ENCODE results near the gene MARVELD2. TPM values are rescaled to one million over a fixed set of nuclear protein-coding genes. Genes with fewer than 3 reads are reported as not detected.

MARVELD2 gene
- total and polyA plus RNA-seq, 9 of the 15 experiments (the other 6 are each of a cell fraction or from before 2014, with no cell fraction given), result 0.03 to 0.29 (median 0.06) TPM; not detected in 3

DNA sequence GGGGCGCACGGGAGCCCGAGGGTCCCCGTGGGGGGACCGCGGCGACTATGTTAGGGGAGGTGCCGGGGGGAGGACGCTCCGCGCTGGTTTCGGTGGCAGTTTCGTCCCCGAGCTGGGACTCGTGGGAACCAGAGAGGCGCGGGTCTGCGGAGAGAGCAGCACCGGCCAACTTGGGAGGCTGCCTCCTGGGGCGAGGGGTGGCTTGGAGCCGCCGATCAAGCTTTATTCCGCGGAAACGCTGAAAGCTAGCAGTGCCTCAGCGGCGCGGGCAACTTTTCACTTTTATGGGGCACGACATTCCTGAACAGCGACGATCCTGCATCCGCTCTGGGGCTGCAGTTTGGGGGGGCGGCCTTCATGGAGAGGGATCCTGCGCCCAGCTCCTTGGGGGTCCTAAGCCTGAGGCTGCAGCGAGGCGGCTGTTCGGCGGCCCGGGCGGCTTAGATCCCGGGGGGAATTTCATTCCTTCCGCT is 78.0 kb downstream of the MARVELD2 start:
- ChIA-PET POLR2A (interaction anchor here (0.5 kb wide), 1 partner anchor 54 kb away, joined by 3 read pairs; no protein-coding TSS in a partner anchor), CTCF (ENCODE audit: low intra/inter-chr PET ratio) (no interaction called here)
- H3K36me3 ChIP-seq (ENCODE audit: control insufficient read depth, insufficient read depth, low read length), result no peaks in the 10 kb centered on the region
- 34% methylated on average over 35 of the region's 42 CpGs for WGBS (ENCODE audit: insufficient coverage, low coverage, missing lambda C conversion rate)
- H3K4me1 ChIP-seq (replicated peaks in 1 of 2; ENCODE audit: control insufficient read depth in 2 of 2, insufficient read depth in 2 of 2, low read length in 2 of 2), result peaks cover 0 to 19% of the 10 kb centered on the region in 2 experiments; a peak in 2 of 5 replicates
- no TSS peak for BruUV-seq (replicated peaks)
- H3K9me1 ChIP-seq (ENCODE audit: control insufficient read depth, insufficient read depth, low read length), result no peaks in the 10 kb centered on the region
- intact Hi-C loops (cut with micrococcal nuclease) (no loop called here), in situ Hi-C loops (cut with MboI) (no loop called here)
- no peak overlapping the region for H3K27ac ChIP-seq (ENCODE audit: extremely low read depth, low read depth, low read length)
- no peak for DNase-seq (ENCODE audit: extremely low read depth in 1 of 4, low spot score in 3 of 4)
- no peak overlapping the region for H3K4me3 ChIP-seq
- H3K9me3 ChIP-seq (replicated peaks; ENCODE audit: control insufficient read depth, insufficient read depth, low read depth, low read length), result no peaks in the 10 kb centered on the region
- FAIRE-seq, result no peak
- H2AFZ ChIP-seq (ENCODE audit: low read depth, low read length), result no peak overlapping the region
- ATAC-seq, result no peak
- H4K20me1 ChIP-seq (replicated peaks; ENCODE audit: control insufficient read depth, insufficient read depth, low read length), result no peaks in the 10 kb centered on the region
- peaks cover 39 to 52% of the 10 kb centered on the region in 2 experiments for H3K27me3 ChIP-seq (ENCODE audit: control insufficient read depth in 2 of 2, insufficient read depth in 2 of 2, low read length in 2 of 2)
- TF ChIP-seq ZNF239 (CRISPR knock-in tag; IDR thresholded peaks at IDR 0.05) (no peak), HNRNPL (IDR thresholded peaks at IDR 0.05; ENCODE audit: low read depth, low read length) (no peak), ZNF224 (CRISPR knock-in tag; IDR thresholded peaks at IDR 0.05) (no peak), POLR2AphosphoS5 (IDR thresholded peaks at IDR 0.05; ENCODE audit: control insufficient read depth, insufficient read depth, low read depth, low read length) (no peak)
- H3K4me2 ChIP-seq (ENCODE audit: insufficient read depth, low read length), result no peak overlapping the region
- no peak overlapping the region for H3K9ac ChIP-seq (ENCODE audit: insufficient read depth in 1 of 2, low read depth in 2 of 2, low read length in 2 of 2)
- no peaks in the 10 kb centered on the region for H3K79me2 ChIP-seq (ENCODE audit: control insufficient read depth, insufficient read depth, low read length)

DNA sequence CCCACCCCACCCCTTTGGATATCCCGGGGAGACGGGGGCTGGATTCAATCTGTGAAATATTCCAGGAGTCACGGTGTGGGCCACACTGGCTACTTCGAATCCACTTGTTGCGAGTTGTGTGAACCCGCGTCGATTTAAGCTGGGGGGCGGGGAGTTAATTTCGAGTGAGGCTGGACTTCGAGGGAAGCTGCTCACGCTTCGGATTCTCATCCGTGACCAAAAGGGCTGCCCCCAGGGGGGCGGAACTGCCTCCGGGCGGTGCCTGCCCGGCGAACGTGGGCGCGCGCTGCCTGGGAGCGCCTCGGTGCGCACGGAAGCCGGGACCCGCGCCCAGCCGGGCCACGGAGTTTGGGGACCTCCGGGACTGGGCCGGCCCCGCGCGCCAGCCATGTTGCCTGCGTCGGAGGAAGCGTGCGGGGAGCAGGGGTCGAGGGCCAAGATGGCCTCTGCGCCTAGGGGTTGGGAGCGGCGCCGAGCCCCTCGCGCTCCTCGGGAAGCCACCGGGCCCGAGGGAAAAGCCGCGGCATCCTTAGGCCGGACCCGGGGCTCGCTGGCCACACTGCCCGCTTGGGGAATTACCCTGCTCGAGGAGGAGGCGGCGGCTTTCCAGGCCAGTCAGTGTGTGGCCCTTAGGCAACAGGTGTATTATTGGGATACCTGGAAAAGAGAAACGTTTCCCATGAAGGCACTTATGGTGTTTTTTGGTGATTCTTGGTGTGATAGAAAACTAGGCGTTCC is 78.6 kb downstream of the MARVELD2 start:
- ATAC-seq (no peak), FAIRE-seq (no peak), DNase-seq (ENCODE audit: extremely low read depth in 1 of 4, low spot score in 3 of 4) (no peak)
- ChIA-PET CTCF (ENCODE audit: low intra/inter-chr PET ratio) (no interaction called here), POLR2A (interaction anchor here (0.5 kb wide), 1 partner anchor 55 kb away, joined by 3 read pairs; no protein-coding TSS in a partner anchor)
- intact Hi-C loops (cut with micrococcal nuclease), result no loop called here
- no peak for TF ChIP-seq NFE2 (IDR thresholded peaks at IDR 0.05; ENCODE audit: low read depth)
- TF ChIP-seq, protein P1, sequence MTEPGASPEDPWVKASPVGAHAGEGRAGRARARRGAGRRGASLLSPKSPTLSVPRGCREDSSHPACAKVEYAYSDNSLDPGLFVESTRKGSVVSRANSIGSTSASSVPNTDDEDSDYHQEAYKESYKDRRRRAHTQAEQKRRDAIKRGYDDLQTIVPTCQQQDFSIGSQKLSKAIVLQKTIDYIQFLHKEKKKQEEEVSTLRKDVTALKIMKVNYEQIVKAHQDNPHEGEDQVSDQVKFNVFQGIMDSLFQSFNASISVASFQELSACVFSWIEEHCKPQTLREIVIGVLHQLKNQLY (CRISPR knock-in tag; conservative IDR thresholded peaks at IDR 0.05), result no peak
- peaks cover 39 to 51% of the 10 kb centered on the region in 2 experiments for H3K27me3 ChIP-seq (ENCODE audit: control insufficient read depth in 2 of 2, insufficient read depth in 2 of 2, low read length in 2 of 2)
- no TSS peak for BruUV-seq (replicated peaks)
- no peak overlapping the region for H3K9ac ChIP-seq (ENCODE audit: insufficient read depth in 1 of 2, low read depth in 2 of 2, low read length in 2 of 2)
- no peaks in the 10 kb centered on the region for H4K20me1 ChIP-seq (replicated peaks; ENCODE audit: control insufficient read depth, insufficient read depth, low read length)
- no peak overlapping the region for H2AFZ ChIP-seq (ENCODE audit: low read depth, low read length)
- H3K9me3 ChIP-seq (replicated peaks; ENCODE audit: control insufficient read depth, insufficient read depth, low read depth, low read length), result no peaks in the 10 kb centered on the region
- in situ Hi-C loops (cut with MboI), result no loop called here
- H3K4me3 ChIP-seq, result no peak overlapping the region
- 31% methylated on average over 50 of the region's 62 CpGs for WGBS (ENCODE audit: insufficient coverage, low coverage, missing lambda C conversion rate)
- no peaks in the 10 kb centered on the region for H3K79me2 ChIP-seq (ENCODE audit: control insufficient read depth, insufficient read depth, low read length)
- H3K4me2 ChIP-seq (ENCODE audit: insufficient read depth, low read length), result no peak overlapping the region
- no peaks in the 10 kb centered on the region for H3K36me3 ChIP-seq (ENCODE audit: control insufficient read depth, insufficient read depth, low read length)
- H3K9me1 ChIP-seq (ENCODE audit: control insufficient read depth, insufficient read depth, low read length), result no peaks in the 10 kb centered on the region
- no peak overlapping the region for H3K27ac ChIP-seq (ENCODE audit: extremely low read depth, low read depth, low read length)
- peaks cover 0 to 19% of the 10 kb centered on the region in 2 experiments; a peak in 2 of 5 replicates for H3K4me1 ChIP-seq (replicated peaks in 1 of 2; ENCODE audit: control insufficient read depth in 2 of 2, insufficient read depth in 2 of 2, low read length in 2 of 2)

Data from K562 (cell line).